K562 (cell line): Measurements from ENCODE around the gene EPB41L4B. TPM values are rescaled to one million over a fixed set of nuclear protein-coding genes. Genes with fewer than 3 reads are reported as not detected.
A peak's percentile ranks its signal among the peaks of the same experiment; 100 is the strongest.

Experiments used
- ATAC-seq: fragments of 200-7000 bp; cut with Tn5 transposase; 3 replicates; pipeline ENCODE4 v1.9.1; 2020; ENCODE audit warnings: moderate library complexity
- BruUV-seq: library from RNA; stranded (reverse); fragments of 400-500 nt; replicated peaks from 2 replicates; lab custom pipeline; 2021; lab: Mats Ljungman, UMichigan
- CTCF ChIA-PET: fragments of 300-600 bp; formaldehyde crosslinking; extraction: SDS; loops from one replicate; lab custom pipeline; 2021; ENCODE audit warnings: low intra/inter-chr PET ratio; lab: Yijun Ruan, JAX
- POLR2A ChIA-PET: fragments of 300-600, 350-650 bp; sonication (Branson Sonifier 250); formaldehyde crosslinking; extraction: SDS; loops from one replicate; lab custom pipeline; 2021; ENCODE audit warnings: antibody characterized with exemption, inconsistent platforms; lab: Yijun Ruan, JAX
- DNase-seq, 4 experiments: peaks; one replicate each; pipeline versions ENCODE4 v3.0.0 to v3.0.0-alpha.2; 2011 to 2018; ENCODE audit warnings: low spot score in 3 of 4, mixed read lengths in 3 of 4; ENCODE audit errors: extremely low read depth in 1 of 4
- FAIRE-seq: peaks from 2 replicates; lab custom pipeline; 2011; peaks lifted over from hg19 to GRCh38; lab: Jason Lieb, UNC
- H2AFZ ChIP-seq: 2 replicates; pipeline ENCODE4 v1.6.0; 2011; ENCODE audit warnings: low read depth, low read length, control low read depth, inconsistent platforms
- H3K27ac ChIP-seq: fragments of 200-600 bp; 3 replicates; pipeline ENCODE4 v1.8.0; 2011; ENCODE audit warnings: low read depth, mild to moderate bottlenecking, control low read depth, inconsistent platforms, low read length, moderate library complexity, mixed read lengths; ENCODE audit errors: extremely low read depth
- H3K27me3 ChIP-seq, 2 experiments: fragments of 300-600 bp in 1 of 2; 2 replicates in 1 of 2; 3 replicates in 1 of 2; pipeline versions ENCODE4 v1.6.0 to v1.8.0; 2011; ENCODE audit warnings: inconsistent platforms in 2 of 2, low read length in 2 of 2, mild to moderate bottlenecking in 1 of 2, mixed read lengths in 1 of 2, moderate library complexity in 1 of 2; ENCODE audit not compliant: control insufficient read depth in 2 of 2, insufficient read depth in 2 of 2
- H3K36me3 ChIP-seq: fragments of 300-600 bp; 3 replicates; pipeline ENCODE4 v1.8.0; 2011; ENCODE audit warnings: mild to moderate bottlenecking, low read length, inconsistent platforms; ENCODE audit not compliant: control insufficient read depth, insufficient read depth
- H3K4me1 ChIP-seq, 2 experiments: fragments of 200-600 bp in 1 of 2; replicated peaks in 1 of 2; 2 replicates in 1 of 2; 3 replicates in 1 of 2; pipeline versions ENCODE4 v1.5.1 to v1.8.0; 2011; ENCODE audit warnings: inconsistent platforms in 2 of 2, low read length in 2 of 2, mild to moderate bottlenecking in 1 of 2, mixed read lengths in 1 of 2, moderate library complexity in 1 of 2; ENCODE audit not compliant: control insufficient read depth in 2 of 2, insufficient read depth in 2 of 2
- H3K4me2 ChIP-seq: 2 replicates; pipeline ENCODE4 v1.6.1; 2011; ENCODE audit warnings: low read length, control low read depth, inconsistent platforms, mixed read lengths; ENCODE audit not compliant: insufficient read depth
- H3K4me3 ChIP-seq: fragments of 200-600 bp; sonication (generic), shearing (Covaris generic); 2 replicates; pipeline ENCODE4 v1.5.1; 2016; ENCODE audit warnings: control low read depth, inconsistent platforms
- H3K79me2 ChIP-seq: fragments of 200-600 bp; 3 replicates; pipeline ENCODE4 v1.8.0; 2011; ENCODE audit warnings: low read length, inconsistent platforms; ENCODE audit not compliant: control insufficient read depth, insufficient read depth
- H3K9ac ChIP-seq, 2 experiments: 2 replicates each; pipeline versions ENCODE4 v1.6.0 to v1.6.1; 2011; ENCODE audit warnings: low read depth in 2 of 2, low read length in 2 of 2, control low read depth in 1 of 2, inconsistent platforms in 1 of 2, mild to moderate bottlenecking in 1 of 2, mixed read lengths in 1 of 2; ENCODE audit not compliant: insufficient read depth in 1 of 2
- H3K9me1 ChIP-seq: one replicate; pipeline ENCODE4 v1.6.0; 2011; ENCODE audit warnings: inconsistent platforms, mild to moderate bottlenecking, low read length, moderate library complexity; ENCODE audit not compliant: control insufficient read depth, insufficient read depth
- H3K9me3 ChIP-seq: replicated peaks from 2 replicates; pipeline ENCODE4 v1.5.1; 2011; ENCODE audit warnings: low read depth, low read length, inconsistent platforms; ENCODE audit not compliant: control insufficient read depth, insufficient read depth
- H4K20me1 ChIP-seq: replicated peaks from 2 replicates; pipeline ENCODE4 v1.6.1; 2011; ENCODE audit warnings: low read length, inconsistent platforms, mixed read lengths; ENCODE audit not compliant: control insufficient read depth, insufficient read depth
- ATF3 ChIP-seq, 2 experiments: fragments of 450-650 bp in 1 of 2; sonication (generic) in 1 of 2; formaldehyde crosslinking in 1 of 2; IDR thresholded peaks in 1 of 2; conservative IDR thresholded peaks in 1 of 2; 2 replicates each; pipeline versions ENCODE4 v1.6.1 to v1.8.1; 2016 to 2023; ENCODE audit warnings: mild to moderate bottlenecking in 2 of 2, moderate library complexity in 2 of 2, inconsistent platforms in 1 of 2, missing genetic modification reagents in 1 of 2
- ESRRB ChIP-seq: fragments of 250-450 bp; sonication (Bioruptor Pico); IDR thresholded peaks from 2 replicates; pipeline ENCODE4 v1.5.0; 2020; ENCODE audit warnings: mild to moderate bottlenecking, moderate library complexity, borderline replicate concordance
- FOXP4 ChIP-seq: sonication (generic); formaldehyde crosslinking; IDR thresholded peaks from 2 replicates; pipeline ENCODE4 v1.8.0; 2022; ENCODE audit warnings: mild to moderate bottlenecking, missing genetic modification reagents, borderline replicate concordance
- KDM4B ChIP-seq, 2 experiments: fragments of 450-650 bp in 1 of 2; sonication (generic) in 1 of 2; IDR thresholded peaks; 2 replicates each; pipeline ENCODE4 v1.6.1; 2016 to 2017; ENCODE audit warnings: borderline replicate concordance in 2 of 2, antibody characterized with exemption in 1 of 2, low read depth in 1 of 2, mild to moderate bottlenecking in 1 of 2
- PHTF2 ChIP-seq: fragments of 250-450 bp; sonication (Bioruptor Pico); IDR thresholded peaks from 2 replicates; pipeline ENCODE4 v1.5.0; 2021; ENCODE audit warnings: mild to moderate bottlenecking
- RBM17 ChIP-seq: fragments of 200-400 bp; formaldehyde crosslinking; IDR thresholded peaks from 2 replicates; pipeline ENCODE4 v1.6.1; 2017; ENCODE audit warnings: low read depth, mild to moderate bottlenecking, low read length, borderline replicate concordance
- SMARCE1 ChIP-seq: fragments of 450-650 bp; IDR thresholded peaks from 2 replicates; pipeline ENCODE4 v1.7.1; 2016; ENCODE audit warnings: mild to moderate bottlenecking
- TRIM25 ChIP-seq: fragments of 450-650 bp; IDR thresholded peaks from 2 replicates; pipeline ENCODE4 v1.7.0; 2016; ENCODE audit warnings: borderline replicate concordance
- ZNF146 ChIP-seq: IDR thresholded peaks from one replicate; pipeline ENCODE4 v1.6.1; 2018; ENCODE audit warnings: missing compliant biosample characterization; ENCODE audit not compliant: unreplicated experiment
- WGBS: fragments of 100-300 bp; shearing (Covaris generic); methylation state at CpG from one replicate; pipeline ENCODE4 v1.1.6; 2016; ENCODE audit warnings: low coverage, mixed read lengths; ENCODE audit not compliant: insufficient coverage; ENCODE audit errors: missing lambda C conversion rate; 5-methylcytosine and 5-hydroxymethylcytosine counted together
- in situ Hi-C: fragments of 300-500 bp; cut with MboI; formaldehyde crosslinking; loops from 4 replicates; pipeline ENCODE4 v1.15.0; 2018; ENCODE audit warnings: inconsistent platforms, mixed read lengths
- intact Hi-C: fragments of 100-400 bp; cut with micrococcal nuclease; formaldehyde crosslinking; loops from 2 replicates; pipeline ENCODE4 v1.14.2; 2022
- polyA plus RNA-seq, 8 experiments: library from polyadenylated mRNA; depleted of rRNA in 4 of 8; stranded (reverse) in 5 of 8; unstranded in 3 of 8; fragments of >200 nt; fragmentation: Nextera tagmentation in 2 of 8; fragmentation: Illumina TruSeq in 1 of 8; extraction: Ambion mirVana in 2 of 8; extraction: Trizol in 1 of 8; gene quantifications; 2 replicates each; pipeline versions ENCODE4 v1.2.1 to v1.2.3, GENCODE V29; 2011 to 2014; ENCODE audit warnings: inconsistent platforms in 1 of 8, missing spikeins in 1 of 8
- total RNA-seq, 7 experiments: library from RNA; depleted of rRNA in 6 of 7; stranded (reverse); fragments of >200 nt in 6 of 7; fragmentation: Illumina TruSeq in 2 of 7; extraction: Trizol in 2 of 7; gene quantifications; 2 replicates each; pipeline versions ENCODE4 v1.2.1 to v1.2.3, GENCODE V29; 2011 to 2021; ENCODE audit warnings: low replicate concordance in 1 of 7

EPB41L4B gene
- total and polyA plus RNA-seq, 9 of the 15 experiments (the other 6 are each of a cell fraction or from before 2014, with no cell fraction given) = 0.09 to 0.38 (median 0.21) TPM

- intact Hi-C loops = no loop called here
- no peak for TF ChIP-seq ATF3 (IDR thresholded peaks at IDR 0.05)
- no peak for TF ChIP-seq ATF3 (CRISPR knock-in tag; conservative IDR thresholded peaks at IDR 0.05)
- TF ChIP-seq, all 486 proteins: peak for 0
- FAIRE-seq (no peak), DNase-seq (no peak), ATAC-seq (no peak)
- Histone ChIP-seq H3K4me2 (no peak overlapping the region), H3K27ac (no peak overlapping the region), H3K36me3 (no peaks in the 10 kb centered on the region), H4K20me1 (no peaks in the 10 kb centered on the region), H3K79me2 (no peaks in the 10 kb centered on the region), H3K4me3 (no peak overlapping the region), H3K9me1 (no peaks in the 10 kb centered on the region), H3K9ac (no peak overlapping the region), H3K9me3 (no peaks in the 10 kb centered on the region), H3K27me3 (peaks cover 2 to 13% of the 10 kb centered on the region in 2 experiments; a peak in 4 of 5 replicates), H2AFZ (peak overlapping the region; percentile 10; the same call in 1 of the 2 replicates), H3K4me1 (peaks cover 0 to 14% of the 10 kb centered on the region in 2 experiments; a peak in 2 of 5 replicates)
- no TSS peak for BruUV-seq
- ChIA-PET CTCF (no interaction called here), POLR2A (no interaction called here)
- in situ Hi-C loops = no loop called here
- WGBS = 15% methylated on average over 5 of the region's 5 CpGs
These were observed 31.7 kb downstream of the EPB41L4B start for GRCh38 chr9:109289186-109289585.

- H3K4me3 ChIP-seq = no peak overlapping the region
- H3K4me2 ChIP-seq = peak overlapping the region; percentile 47
- DNase-seq (peak; percentile 56 to 72 (median 64)), FAIRE-seq (peak; percentile 69), ATAC-seq (peak; percentile 84)
- no peaks in the 10 kb centered on the region for H3K9me3 ChIP-seq
- no peak overlapping the region; the same call in 2 of the 3 replicates for H3K27ac ChIP-seq
- no peaks in the 10 kb centered on the region for H4K20me1 ChIP-seq
- no peak overlapping the region for H2AFZ ChIP-seq
- peaks cover 9 to 14% of the 10 kb centered on the region in 2 experiments; a peak in 4 of 5 replicates for H3K27me3 ChIP-seq
- in situ Hi-C loops = no loop called here
- BruUV-seq = no TSS peak
- no peak overlapping the region for H3K9ac ChIP-seq
- POLR2A ChIA-PET = interaction anchor here (0.6 to 0.7 kb wide), 2 partner anchors 44 to 167 kb away, joined by 3 read pairs; partner anchors contain the start of gene TMEM245
- no peaks in the 10 kb centered on the region for H3K36me3 ChIP-seq
- H3K9me1 ChIP-seq = no peaks in the 10 kb centered on the region
- peaks cover 0 to 14% of the 10 kb centered on the region in 2 experiments; a peak in 2 of 5 replicates for H3K4me1 ChIP-seq
- CTCF ChIA-PET = no interaction called here
- no peaks in the 10 kb centered on the region for H3K79me2 ChIP-seq
- intact Hi-C loops = no loop called here
- TF ChIP-seq FOXP4 (CRISPR knock-in tag) (no peak), ESRRB (no peak), RBM17 (no peak), SMARCE1 (peak; percentile 34; the same call in 1 of the 2 replicates), PHTF2 (CRISPR knock-in tag) (no peak), TRIM25 (no peak), ZNF146 (CRISPR knock-in tag) (no peak), KDM4B (IDR thresholded peaks at IDR 0.05; ENCODE audit: borderline replicate concordance in 2 of 2, low read depth in 1 of 2) (no peak)
These were observed 33.9 kb downstream of the EPB41L4B start for GRCh38 chr9:109286981-109287380.
